Measurements from ENCODE around the gene KCNQ2.
A peak's percentile ranks its signal among the peaks of the same experiment; 100 is the strongest.

KCNQ2 gene

GRCh38 chr20:63475209-63475608 is 2.8 kb upstream of the KCNQ2 start:
- no peak for TF ChIP-seq CTCF (IDR thresholded peaks at IDR 0.05; ENCODE audit: unreplicated experiment in 3 of 3)
- Mint-ChIP-seq H3K36me3 (ENCODE audit: low read depth) (no peaks in the 10 kb centered on the region), H3K27ac (no peak overlapping the region), H3K4me3 (peak overlapping the region; percentile 46 to 50 (median 48)), H3K27me3 (ENCODE audit: low read depth) (peaks cover 69% of the 10 kb centered on the region), H3K9me3 (no peaks in the 10 kb centered on the region), H3K4me1 (no peaks in the 10 kb centered on the region)

GRCh38 chr20:63473555-63474449 is 1.3 kb upstream of the KCNQ2 start:
- peaks cover 71% of the 10 kb centered on the region for H3K27me3 Mint-ChIP-seq (ENCODE audit: low read depth)
- peak overlapping the region; percentile 19 to 38 (median 20) for H3K4me3 Mint-ChIP-seq
- no peaks in the 10 kb centered on the region for H3K36me3 Mint-ChIP-seq (ENCODE audit: low read depth)
- H3K27ac Mint-ChIP-seq, result no peak overlapping the region
- no peak for TF ChIP-seq CTCF (IDR thresholded peaks at IDR 0.05; ENCODE audit: unreplicated experiment in 3 of 3)
- no peaks in the 10 kb centered on the region for H3K4me1 Mint-ChIP-seq
- no peaks in the 10 kb centered on the region for H3K9me3 Mint-ChIP-seq

GRCh38 chr20:63472862-63473390 is 471 bp upstream of the KCNQ2 start:
- Mint-ChIP-seq H3K36me3 (ENCODE audit: low read depth) (no peaks in the 10 kb centered on the region), H3K27ac (no peak overlapping the region), H3K4me1 (no peaks in the 10 kb centered on the region), H3K27me3 (ENCODE audit: low read depth) (peaks cover 67% of the 10 kb centered on the region), H3K4me3 (peak overlapping the region in 1 of 3 experiments; percentile 45), H3K9me3 (no peaks in the 10 kb centered on the region)
- TF ChIP-seq CTCF (IDR thresholded peaks at IDR 0.05; ENCODE audit: unreplicated experiment in 3 of 3), result no peak

GRCh38 chr20:63471717-63471980 is 806 bp downstream of the KCNQ2 start:
- H3K9me3 Mint-ChIP-seq, result no peaks in the 10 kb centered on the region
- H3K4me1 Mint-ChIP-seq, result no peaks in the 10 kb centered on the region
- H3K27me3 Mint-ChIP-seq (ENCODE audit: low read depth), result peaks cover 65% of the 10 kb centered on the region
- no peak overlapping the region for H3K27ac Mint-ChIP-seq
- no peaks in the 10 kb centered on the region for H3K36me3 Mint-ChIP-seq (ENCODE audit: low read depth)
- peak overlapping the region in 1 of 3 experiments; percentile 47 for H3K4me3 Mint-ChIP-seq
- TF ChIP-seq CTCF (IDR thresholded peaks at IDR 0.05; ENCODE audit: unreplicated experiment in 3 of 3), result no peak

- Mint-ChIP-seq H3K36me3 (ENCODE audit: low read depth) (no peaks in the 10 kb centered on the region), H3K9me3 (no peaks in the 10 kb centered on the region), H3K27ac (no peak overlapping the region), H3K4me3 (peak overlapping the region; percentile 32 to 72 (median 48)), H3K4me1 (no peaks in the 10 kb centered on the region), H3K27me3 (ENCODE audit: low read depth) (peaks cover 64% of the 10 kb centered on the region)
- TF ChIP-seq CTCF (IDR thresholded peaks at IDR 0.05; ENCODE audit: unreplicated experiment in 3 of 3), result no peak
Observed at GRCh38 chr20:63471002-63471716, 1.3 kb downstream of the KCNQ2 start.

Measured in nephron (organoid).